Activated naive CD8-positive, alpha-beta T cell treated with anti-CD3 and anti-CD28 coated beads, Interleukin-2, amount 10 ng/mL, durations not matched to agents 7 days and 5 days (primary cell): Measurements from ENCODE around the gene CPB2. TPM values are rescaled to one million over a fixed set of nuclear protein-coding genes. Genes with fewer than 3 reads are reported as not detected.

Source experiments
- ATAC-seq: fragments of 150-1000 bp; cut with Tn5 transposase; one replicate; pipeline ENCODE4 v1.10.0; 2021; ENCODE audit warnings: low read depth, moderate library complexity
- POLR2A ChIA-PET: fragments of 350-600 bp; sonication (Branson Sonifier 250); formaldehyde crosslinking; loops from one replicate; lab custom pipeline; 2021; ENCODE audit warnings: antibody characterized with exemption; lab: Charles Lee
- DNase-seq: peaks from one replicate; pipeline ENCODE4 v3.0.0; 2021
- H3K27ac Mint-ChIP-seq: one replicate; pipeline ENCODE4 v1.8.0; 2022; ENCODE audit warnings: mild to moderate bottlenecking, mixed read lengths
- H3K27me3 Mint-ChIP-seq: one replicate; pipeline ENCODE4 v1.8.0; 2022; ENCODE audit warnings: mild to moderate bottlenecking, moderate library complexity, mixed read lengths
- H3K36me3 Mint-ChIP-seq: one replicate; pipeline ENCODE4 v1.8.0; 2021; ENCODE audit warnings: mild to moderate bottlenecking, mixed read lengths
- H3K4me1 Mint-ChIP-seq: one replicate; pipeline ENCODE4 v1.8.0; 2021; ENCODE audit warnings: mixed read lengths
- H3K4me3 Mint-ChIP-seq: one replicate; pipeline ENCODE4 v1.8.0; 2022; ENCODE audit warnings: mild to moderate bottlenecking, moderate library complexity, mixed read lengths
- H3K9me3 Mint-ChIP-seq: one replicate; pipeline ENCODE4 v1.8.0; 2021; ENCODE audit warnings: mixed read lengths
- total RNA-seq, 2 experiments: library from RNA; stranded (reverse); gene quantifications; one replicate each; pipeline ENCODE4 v1.2.3, GENCODE V29; 2021

Gene CPB2
- total RNA-seq = not detected

- POLR2A ChIA-PET = no interaction called here
These were observed at the start of gene CPB2 for GRCh38 chr13:46104868-46105267. TSS of gene CPB2 (minus strand) at chr13:46105033. CDS start at chr13:46105009, 24 bp downstream.

GRCh38 chr13:46154136-46154801 lies 49.4 kb upstream of the CPB2 start:
- Mint-ChIP-seq H3K9me3 (no peaks in the 10 kb centered on the region), H3K27me3 (no peaks in the 10 kb centered on the region), H3K4me1 (peaks cover 43% of the 10 kb centered on the region), H3K36me3 (peaks cover 58% of the 10 kb centered on the region), H3K4me3 (no peak overlapping the region), H3K27ac (peak overlapping the region; percentile 58)
- DNase-seq (no peak), ATAC-seq (no peak)
- POLR2A ChIA-PET = interaction anchor here (1.1 to 1.5 kb wide), 3 partner anchors 11 to 28 kb away, joined by 3 to 5 read pairs (median 3); partner anchors contain the start of gene LCP1

More at GRCh38 chr13:46104868-46105267, at the start of gene CPB2:
- peaks cover 10% of the 10 kb centered on the region for H3K4me1 Mint-ChIP-seq
- ATAC-seq (no peak), DNase-seq (no peak)
- peaks cover 2% of the 10 kb centered on the region for H3K36me3 Mint-ChIP-seq
- H3K9me3 Mint-ChIP-seq = peaks cover 1% of the 10 kb centered on the region
- peaks cover 21% of the 10 kb centered on the region for H3K27me3 Mint-ChIP-seq
- H3K4me3 Mint-ChIP-seq = no peak within 1 kb of the TSS
- H3K27ac Mint-ChIP-seq = no peak within 1 kb of the TSS

- no peak for DNase-seq
- ATAC-seq = no peak
- no peaks in the 10 kb centered on the region for H3K9me3 Mint-ChIP-seq
- H3K27ac Mint-ChIP-seq = peak overlapping the region; percentile 56
- POLR2A ChIA-PET = no interaction called here
- peaks cover 35% of the 10 kb centered on the region for H3K4me1 Mint-ChIP-seq
- H3K36me3 Mint-ChIP-seq = peaks cover 56% of the 10 kb centered on the region
- no peaks in the 10 kb centered on the region for H3K27me3 Mint-ChIP-seq
- H3K4me3 Mint-ChIP-seq = no peak overlapping the region
These were observed 47.9 kb upstream of the CPB2 start for GRCh38 chr13:46152627-46153328.

- ATAC-seq = no peak
- Mint-ChIP-seq H3K27me3 (no peaks in the 10 kb centered on the region), H3K27ac (peak overlapping the region; percentile 70), H3K36me3 (peaks cover 54% of the 10 kb centered on the region), H3K4me1 (peaks cover 35% of the 10 kb centered on the region), H3K4me3 (no peak overlapping the region), H3K9me3 (no peaks in the 10 kb centered on the region)
- DNase-seq = no peak
- POLR2A ChIA-PET = interaction anchor here (0.8 to 1.6 kb wide), 2 partner anchors 10 to 15 kb away, joined by 3 to 5 read pairs; no protein-coding TSS in a partner anchor
These were observed 45.4 kb upstream of the CPB2 start for GRCh38 chr13:46150134-46150693.

- POLR2A ChIA-PET = interaction anchor here (0.6 to 1.6 kb wide), 4 partner anchors 10 to 165 kb away, joined by 3 to 5 read pairs (median 4); no protein-coding TSS in a partner anchor
- DNase-seq = no peak
- H3K27ac Mint-ChIP-seq = peak overlapping the region; percentile 70
These were observed 44.7 kb upstream of the CPB2 start for GRCh38 chr13:46149272-46150133.

GRCh38 chr13:46146898-46147297 lies 42.1 kb upstream of the CPB2 start:
- Mint-ChIP-seq H3K4me3 (no peak overlapping the region), H3K4me1 (peaks cover 12% of the 10 kb centered on the region), H3K27ac (peak overlapping the region; percentile 50), H3K27me3 (no peaks in the 10 kb centered on the region), H3K9me3 (no peaks in the 10 kb centered on the region), H3K36me3 (peaks cover 43% of the 10 kb centered on the region)
- no peak for ATAC-seq
- POLR2A ChIA-PET = no interaction called here
- no peak for DNase-seq

More at GRCh38 chr13:46149272-46150133, 44.7 kb upstream of the CPB2 start:
- H3K9me3 Mint-ChIP-seq = no peaks in the 10 kb centered on the region
- peaks cover 31% of the 10 kb centered on the region for H3K4me1 Mint-ChIP-seq
- no peaks in the 10 kb centered on the region for H3K27me3 Mint-ChIP-seq
- peak; percentile 24 for ATAC-seq
- no peak overlapping the region for H3K4me3 Mint-ChIP-seq
- H3K36me3 Mint-ChIP-seq = peaks cover 56% of the 10 kb centered on the region

- H3K27ac Mint-ChIP-seq = no peak overlapping the region
- peaks cover 12% of the 10 kb centered on the region for H3K4me1 Mint-ChIP-seq
- DNase-seq (no peak), ATAC-seq (no peak)
- peaks cover 48% of the 10 kb centered on the region for H3K36me3 Mint-ChIP-seq
- no peaks in the 10 kb centered on the region for H3K27me3 Mint-ChIP-seq
- POLR2A ChIA-PET = no interaction called here
- H3K9me3 Mint-ChIP-seq = no peaks in the 10 kb centered on the region
- no peak overlapping the region for H3K4me3 Mint-ChIP-seq
These were observed 41.1 kb upstream of the CPB2 start for GRCh38 chr13:46145950-46146349.

GRCh38 chr13:46145135-46145534 lies 40.3 kb upstream of the CPB2 start:
- H3K4me3 Mint-ChIP-seq = no peak overlapping the region
- no peaks in the 10 kb centered on the region for H3K27me3 Mint-ChIP-seq
- H3K9me3 Mint-ChIP-seq = no peaks in the 10 kb centered on the region
- H3K4me1 Mint-ChIP-seq = peaks cover 7% of the 10 kb centered on the region
- ATAC-seq (no peak), DNase-seq (no peak)
- no peak overlapping the region for H3K27ac Mint-ChIP-seq
- H3K36me3 Mint-ChIP-seq = peaks cover 43% of the 10 kb centered on the region
- POLR2A ChIA-PET = interaction anchor here (1.1 kb wide), 1 partner anchor 10 kb away, joined by 5 read pairs; no protein-coding TSS in a partner anchor

GRCh38 chr13:46143184-46143701 lies 38.4 kb upstream of the CPB2 start:
- DNase-seq (no peak), ATAC-seq (no peak)
- no peak overlapping the region for H3K4me3 Mint-ChIP-seq
- no peak overlapping the region for H3K27ac Mint-ChIP-seq
- POLR2A ChIA-PET = interaction anchor here (0.7 kb wide), 1 partner anchor 12 kb away, joined by 3 read pairs; no protein-coding TSS in a partner anchor
- H3K27me3 Mint-ChIP-seq = no peaks in the 10 kb centered on the region
- H3K4me1 Mint-ChIP-seq = peaks cover 7% of the 10 kb centered on the region
- H3K36me3 Mint-ChIP-seq = peaks cover 42% of the 10 kb centered on the region
- H3K9me3 Mint-ChIP-seq = no peaks in the 10 kb centered on the region

GRCh38 chr13:46142776-46143175 lies 37.9 kb upstream of the CPB2 start:
- ATAC-seq = no peak
- H3K36me3 Mint-ChIP-seq = peaks cover 43% of the 10 kb centered on the region
- no peak for DNase-seq
- peaks cover 7% of the 10 kb centered on the region for H3K4me1 Mint-ChIP-seq
- no peak overlapping the region for H3K4me3 Mint-ChIP-seq
- no peak overlapping the region for H3K27ac Mint-ChIP-seq
- POLR2A ChIA-PET = interaction anchor here (0.7 kb wide), 1 partner anchor 12 kb away, joined by 3 read pairs; no protein-coding TSS in a partner anchor
- H3K27me3 Mint-ChIP-seq = no peaks in the 10 kb centered on the region
- H3K9me3 Mint-ChIP-seq = no peaks in the 10 kb centered on the region

- DNase-seq (no peak), ATAC-seq (no peak)
- POLR2A ChIA-PET = no interaction called here
- H3K4me3 Mint-ChIP-seq = no peak overlapping the region
- peaks cover 53% of the 10 kb centered on the region for H3K36me3 Mint-ChIP-seq
- H3K9me3 Mint-ChIP-seq = no peaks in the 10 kb centered on the region
- peak overlapping the region; percentile 70 for H3K27ac Mint-ChIP-seq
- H3K27me3 Mint-ChIP-seq = no peaks in the 10 kb centered on the region
- peaks cover 9% of the 10 kb centered on the region for H3K4me1 Mint-ChIP-seq
These were observed 35.2 kb upstream of the CPB2 start for GRCh38 chr13:46140044-46140443.

- POLR2A ChIA-PET = interaction anchor here (1.3 kb wide), 1 partner anchor 11 kb away, joined by 4 read pairs; no protein-coding TSS in a partner anchor
- H3K9me3 Mint-ChIP-seq = no peaks in the 10 kb centered on the region
- H3K4me1 Mint-ChIP-seq = peaks cover 16% of the 10 kb centered on the region
- H3K4me3 Mint-ChIP-seq = no peak overlapping the region
- ATAC-seq (no peak), DNase-seq (no peak)
- H3K27me3 Mint-ChIP-seq = no peaks in the 10 kb centered on the region
- peak overlapping the region; percentile 31 for H3K27ac Mint-ChIP-seq
- peaks cover 50% of the 10 kb centered on the region for H3K36me3 Mint-ChIP-seq
These were observed 32.9 kb upstream of the CPB2 start for GRCh38 chr13:46137627-46138317.
